Measurements from ENCODE around the gene OR9I1.

- no peak for TF ChIP-seq ELF4 (IDR thresholded peaks at IDR 0.05)
- TF ChIP-seq SUZ12 (IDR thresholded peaks at IDR 0.05) = no peak
- TF ChIP-seq CTBP1 (IDR thresholded peaks at IDR 0.05; ENCODE audit: borderline replicate concordance) = no peak
- no peak for TF ChIP-seq ZNF384 (IDR thresholded peaks at IDR 0.05)
- no peak for TF ChIP-seq FOXK2 (IDR thresholded peaks at IDR 0.05)
Measured at GRCh38 chr11:58165504-58166106, 40.3 kb upstream of the OR9I1 start.
